Gastroesophageal sphincter (tissue), 4 donors: Measurements from ENCODE around the gene MAML3. TPM values are rescaled to one million over a fixed set of nuclear protein-coding genes. Genes with fewer than 3 reads are reported as not detected.
A peak's percentile ranks its signal among the peaks of the same experiment; 100 is the strongest.

Experiments used
- ATAC-seq: fragments of 150-250 bp; one replicate; pipeline ENCODE4 v1.9.1; 2016; ENCODE audit warnings: mild to moderate bottlenecking, moderate library complexity
- H3K27ac ChIP-seq, 4 donors: fragments of 200-600 bp; sonication (generic) in 3 of 4; 1 replicate in 3 of 4; 2 replicates in 1 of 4; pipeline ENCODE4 v1.5.1; 2016 to 2019
- H3K27me3 ChIP-seq: fragments of 200-600 bp; sonication (generic); one replicate; pipeline ENCODE4 v1.5.1; 2019
- H3K36me3 ChIP-seq, 2 donors: fragments of 200-600 bp; sonication (generic); one replicate each; pipeline ENCODE4 v1.5.1; 2019; ENCODE audit warnings: control low read depth in 1 of 2
- H3K4me1 ChIP-seq, 3 donors: fragments of 200-600 bp; sonication (generic); 1 replicate in 2 of 3; 2 replicates in 1 of 3; pipeline ENCODE4 v1.5.1; 2016 to 2019; ENCODE audit warnings: control low read depth in 2 of 3
- H3K4me3 ChIP-seq, 2 donors: fragments of 200-600 bp; sonication (generic); one replicate each; pipeline ENCODE4 v1.5.1; 2019; ENCODE audit warnings: mild to moderate bottlenecking in 1 of 2, moderate library complexity in 1 of 2
- H3K9me3 ChIP-seq, 3 donors: fragments of 200-600 bp; sonication (generic); one replicate each; pipeline ENCODE4 v1.5.1; 2017 to 2019; ENCODE audit warnings: control low read depth in 2 of 3
- EP300 ChIP-seq: sonication (generic); formaldehyde crosslinking; IDR thresholded peaks from one replicate; pipeline ENCODE4 v1.6.1; 2017; ENCODE audit warnings: antibody characterized with exemption, mild to moderate bottlenecking
- POLR2A ChIP-seq, 2 donors: fragments of 450-650 bp; IDR thresholded peaks; one replicate each; pipeline ENCODE4 v1.6.1; 2017; ENCODE audit warnings: antibody characterized with exemption in 2 of 2, mild to moderate bottlenecking in 2 of 2, moderate library complexity in 1 of 2
- POLR2AphosphoS5 ChIP-seq: sonication (generic); formaldehyde crosslinking; IDR thresholded peaks from one replicate; pipeline ENCODE4 v1.6.1; 2017; ENCODE audit warnings: antibody characterized with exemption
- WGBS, 2 donors: methylation state at CpG; one replicate each; pipeline ENCODE4 v1.1.5; 2018; ENCODE audit warnings: low coverage in 1 of 2; 5-methylcytosine and 5-hydroxymethylcytosine counted together
- total RNA-seq, 4 donors: library from RNA; depleted of rRNA; stranded (reverse); fragments of >200 nt; gene quantifications; one replicate each; pipeline ENCODE4 v1.1.0, GENCODE V29; 2016
- TF ChIP-seq, protein P1 (sequence below), 4 experiments: fragments of 200-600 bp in 2 of 4; fragments of 450-650 bp in 2 of 4; sonication (generic) in 1 of 4; IDR thresholded peaks; one replicate each; pipeline ENCODE4 v1.5.1; 2017 to 2019; ENCODE audit warnings: antibody characterized with exemption in 4 of 4, mild to moderate bottlenecking in 2 of 4, moderate library complexity in 2 of 4

MAML3 gene
- total RNA-seq, 4 donors from 2014 or later = 5.3 to 10.6 (median 9.3) TPM

DNA sequence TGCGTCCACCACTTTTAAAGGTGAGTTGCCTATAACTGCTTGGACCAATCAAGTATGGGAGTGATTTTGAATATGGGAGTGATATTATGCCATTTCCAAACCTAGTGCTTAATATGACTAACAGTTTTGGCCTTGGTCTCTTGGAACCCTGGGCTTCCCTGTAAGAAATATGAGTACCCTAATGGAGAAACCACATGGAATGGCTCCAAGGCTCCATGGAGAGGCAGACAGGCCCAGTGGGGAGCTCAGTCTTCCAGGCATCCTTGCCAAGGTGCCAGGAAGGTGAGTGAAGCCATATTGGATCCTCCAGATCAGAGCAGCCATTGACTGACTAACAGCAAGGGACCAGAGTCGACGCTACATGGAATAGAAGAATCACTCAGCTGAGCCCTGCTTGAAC is 53.2 kb downstream of the MAML3 start:
- H3K4me1 ChIP-seq = peaks cover 0 to 28% (median 7%) of the 10 kb centered on the region in 3 donors
- no peaks in the 10 kb centered on the region for H3K27me3 ChIP-seq

DNA sequence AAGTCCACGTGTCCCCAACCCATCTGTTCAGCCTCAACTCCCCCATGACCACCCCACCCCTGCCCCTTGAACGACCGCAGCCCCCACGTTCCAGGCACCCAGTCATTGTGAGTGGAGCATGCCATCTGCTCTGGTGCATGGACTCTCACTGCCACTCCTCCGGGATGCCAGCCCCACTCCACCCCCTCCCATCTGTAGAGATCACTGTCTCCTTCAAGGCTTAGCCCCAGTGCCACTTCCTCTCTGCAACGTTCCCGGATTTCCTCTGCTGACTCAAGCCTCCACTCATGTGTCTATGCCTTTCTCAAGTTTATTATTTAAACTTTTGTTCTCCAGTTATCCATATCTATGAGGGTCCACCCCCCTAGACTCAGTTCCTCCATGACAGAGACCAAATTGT is 54.0 kb downstream of the MAML3 start:
- peak overlapping the region in 1 of 4 donors; percentile 31 for H3K27ac ChIP-seq
- ATAC-seq = no peak
- peaks cover 0 to 36% (median 7%) of the 10 kb centered on the region in 3 donors for H3K4me1 ChIP-seq
- no peaks in the 10 kb centered on the region for H3K27me3 ChIP-seq
- TF ChIP-seq POLR2AphosphoS5 = no peak
- TF ChIP-seq, protein P1, sequence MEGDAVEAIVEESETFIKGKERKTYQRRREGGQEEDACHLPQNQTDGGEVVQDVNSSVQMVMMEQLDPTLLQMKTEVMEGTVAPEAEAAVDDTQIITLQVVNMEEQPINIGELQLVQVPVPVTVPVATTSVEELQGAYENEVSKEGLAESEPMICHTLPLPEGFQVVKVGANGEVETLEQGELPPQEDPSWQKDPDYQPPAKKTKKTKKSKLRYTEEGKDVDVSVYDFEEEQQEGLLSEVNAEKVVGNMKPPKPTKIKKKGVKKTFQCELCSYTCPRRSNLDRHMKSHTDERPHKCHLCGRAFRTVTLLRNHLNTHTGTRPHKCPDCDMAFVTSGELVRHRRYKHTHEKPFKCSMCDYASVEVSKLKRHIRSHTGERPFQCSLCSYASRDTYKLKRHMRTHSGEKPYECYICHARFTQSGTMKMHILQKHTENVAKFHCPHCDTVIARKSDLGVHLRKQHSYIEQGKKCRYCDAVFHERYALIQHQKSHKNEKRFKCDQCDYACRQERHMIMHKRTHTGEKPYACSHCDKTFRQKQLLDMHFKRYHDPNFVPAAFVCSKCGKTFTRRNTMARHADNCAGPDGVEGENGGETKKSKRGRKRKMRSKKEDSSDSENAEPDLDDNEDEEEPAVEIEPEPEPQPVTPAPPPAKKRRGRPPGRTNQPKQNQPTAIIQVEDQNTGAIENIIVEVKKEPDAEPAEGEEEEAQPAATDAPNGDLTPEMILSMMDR (IDR thresholded peaks at IDR 0.05) = no peak
- no peak for TF ChIP-seq POLR2A (IDR thresholded peaks at IDR 0.05)
- no peak for TF ChIP-seq EP300
- no peaks in the 10 kb centered on the region for H3K36me3 ChIP-seq
- H3K4me3 ChIP-seq = no peak overlapping the region
- H3K9me3 ChIP-seq = no peaks in the 10 kb centered on the region
- 52 to 55% methylated on average over 4 to 5 of the region's 7 CpGs for WGBS, 2 donors

More for the DNA sequence above, 53.2 kb downstream of the MAML3 start:
- ATAC-seq = no peak
- TF ChIP-seq, protein P1 (IDR thresholded peaks at IDR 0.05) = no peak
- TF ChIP-seq POLR2AphosphoS5 (no peak), EP300 (no peak), POLR2A (IDR thresholded peaks at IDR 0.05) (no peak)
- Histone ChIP-seq H3K36me3 (no peaks in the 10 kb centered on the region), H3K4me3 (no peak overlapping the region), H3K9me3 (no peaks in the 10 kb centered on the region), H3K27ac (no peak overlapping the region)
- whole genome bisulfite sequencing, 2 donors = 97 to 100% methylated on average over 3 of the region's 3 CpGs

DNA sequence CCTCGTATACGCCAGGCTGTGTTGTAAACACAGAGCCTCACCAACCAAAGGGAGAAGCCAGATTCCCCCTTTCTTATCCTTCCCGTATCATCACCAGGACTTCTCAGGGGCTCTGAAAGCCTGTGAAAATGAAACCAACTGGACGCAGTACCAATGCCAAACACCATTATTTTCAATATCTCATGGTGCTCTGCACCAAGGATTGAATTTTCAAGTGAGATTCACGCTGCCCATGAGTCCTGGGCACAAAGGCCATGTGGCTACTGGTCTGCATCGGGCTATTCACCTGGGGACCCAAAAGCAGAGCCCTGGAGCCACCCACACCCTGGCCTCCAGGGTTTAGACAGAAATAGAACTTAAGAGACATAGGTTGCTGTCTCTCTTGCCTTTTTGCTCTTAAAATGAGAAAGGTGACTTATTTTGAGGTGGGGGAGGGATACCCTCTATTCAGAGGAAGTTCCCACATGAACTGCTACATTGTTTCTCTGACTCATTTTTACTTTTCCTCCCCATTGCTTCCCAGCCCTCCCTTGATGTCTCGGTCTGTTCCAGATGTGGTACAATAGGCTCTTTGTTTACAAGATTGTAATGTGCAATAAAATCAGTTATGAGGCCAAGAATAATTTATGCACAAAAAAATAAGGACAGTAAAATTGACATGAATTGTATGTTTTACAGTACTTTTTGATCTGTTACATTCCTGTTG is 55.4 kb downstream of the MAML3 start:
- 50 to 60% methylated on average over 2 to 7 of the region's 7 CpGs for WGBS, 2 donors
- Histone ChIP-seq H3K27ac (peak overlapping the region in 3 of 4 donors; percentile 11 to 21 (median 21)), H3K4me1 (peaks cover 0 to 49% (median 7%) of the 10 kb centered on the region in 3 donors)

DNA sequence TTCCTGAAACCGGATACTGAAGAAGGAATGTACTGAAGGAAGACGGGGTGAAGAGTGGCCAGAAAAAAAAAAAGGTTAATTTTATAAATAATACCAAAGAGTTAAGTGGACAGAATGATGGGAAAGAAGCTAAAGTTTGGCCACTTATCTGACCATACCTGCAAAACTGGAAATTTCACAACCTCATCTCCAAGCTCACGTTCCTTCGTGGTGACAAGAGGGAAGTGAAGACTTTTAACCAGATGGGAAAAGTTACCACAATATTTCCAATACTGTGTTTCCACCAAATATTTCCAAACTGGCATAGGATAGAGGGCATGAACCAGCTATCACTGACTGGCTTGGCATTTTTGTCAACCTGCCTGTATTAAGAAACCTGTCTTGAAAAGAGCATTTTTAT is 56.4 kb downstream of the MAML3 start:
- Histone ChIP-seq H3K9me3 (no peaks in the 10 kb centered on the region), H3K4me3 (no peak overlapping the region), H3K4me1 (peaks cover 0 to 59% (median 7%) of the 10 kb centered on the region in 3 donors), H3K27me3 (no peaks in the 10 kb centered on the region), H3K27ac (peak overlapping the region in 2 of 4 donors; percentile 48 to 69), H3K36me3 (no peaks in the 10 kb centered on the region)
- ATAC-seq = no peak
- no peak for TF ChIP-seq POLR2AphosphoS5
- TF ChIP-seq, protein P1 (IDR thresholded peaks at IDR 0.05) = no peak
- no peak for TF ChIP-seq EP300
- TF ChIP-seq POLR2A (IDR thresholded peaks at IDR 0.05) = no peak
- 70% methylated on average over 4 of the region's 4 CpGs; no CpG with 5 or more reads in 1 of the 2 donors for WGBS, 2 donors

More for the DNA sequence above, 55.4 kb downstream of the MAML3 start:
- Histone ChIP-seq H3K36me3 (no peaks in the 10 kb centered on the region), H3K9me3 (no peaks in the 10 kb centered on the region), H3K27me3 (no peaks in the 10 kb centered on the region), H3K4me3 (peak overlapping the region in 1 of 2 donors; percentile 13)
- TF ChIP-seq, protein P1 (IDR thresholded peaks at IDR 0.05) = no peak
- TF ChIP-seq POLR2A (IDR thresholded peaks at IDR 0.05) (no peak), EP300 (no peak), POLR2AphosphoS5 (no peak)
- ATAC-seq = no peak

DNA sequence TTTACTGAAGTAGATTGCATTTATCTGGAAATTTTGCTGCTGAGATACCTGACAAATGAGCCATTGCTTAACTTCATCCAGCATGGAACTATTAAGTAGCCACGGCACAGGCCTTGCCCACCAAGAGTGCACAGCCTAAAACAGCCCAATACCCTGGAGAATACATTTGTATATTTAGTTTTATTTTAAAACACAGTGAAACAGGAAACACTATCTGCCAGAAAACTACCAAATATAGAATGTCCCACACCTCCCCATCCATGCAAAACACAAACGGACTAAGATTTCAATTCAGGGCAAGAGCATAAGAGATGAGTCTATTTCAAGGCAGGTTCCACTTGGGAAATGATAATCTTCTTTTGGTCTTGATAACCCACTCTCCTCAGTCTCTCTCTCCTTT is 57.1 kb downstream of the MAML3 start:
- ATAC-seq = no peak
- TF ChIP-seq, protein P1 (IDR thresholded peaks at IDR 0.05) = no peak
- TF ChIP-seq EP300 (no peak), POLR2A (IDR thresholded peaks at IDR 0.05) (no peak), POLR2AphosphoS5 (no peak)
- peaks cover 0 to 65% (median 7%) of the 10 kb centered on the region in 3 donors for H3K4me1 ChIP-seq

More for the DNA sequence above, 57.1 kb downstream of the MAML3 start:
- 35 to 37% methylated on average over 2 of the region's 2 CpGs for whole genome bisulfite sequencing, 2 donors
- H3K27ac ChIP-seq = peak overlapping the region in 3 of 4 donors; percentile 40 to 69 (median 48)
- no peaks in the 10 kb centered on the region for H3K27me3 ChIP-seq
- no peaks in the 10 kb centered on the region for H3K36me3 ChIP-seq
- no peaks in the 10 kb centered on the region for H3K9me3 ChIP-seq
- H3K4me3 ChIP-seq = no peak overlapping the region
